Spleen (tissue), 7 donors: Measurements from ENCODE around the gene CEP152.

Source experiments
- POLR2A ChIP-seq, 3 donors: fragments of 450-650 bp; IDR thresholded peaks; one replicate each; pipeline ENCODE4 v1.5.1; 2017; ENCODE audit warnings: antibody characterized with exemption in 3 of 3, mild to moderate bottlenecking in 1 of 3
- POLR2AphosphoS5 ChIP-seq, 3 donors: sonication (generic); formaldehyde crosslinking; IDR thresholded peaks; one replicate each; pipeline ENCODE4 v1.5.1; 2017; ENCODE audit warnings: antibody characterized with exemption in 3 of 3
- TF ChIP-seq, protein P1 (sequence below), 11 experiments: fragments of 200-600 bp in 7 of 11; fragments of 450-650 bp in 4 of 11; sonication (generic) in 4 of 11; IDR thresholded peaks in 8 of 11; conservative IDR thresholded peaks in 3 of 11; 1 replicate in 7 of 11; 2 replicates in 4 of 11; pipeline versions ENCODE4 v1.4.0 to v1.8.0; 2016 to 2021; ENCODE audit warnings: antibody characterized with exemption in 11 of 11, inconsistent platforms in 4 of 11, mild to moderate bottlenecking in 1 of 11
- donor health status: DM: no; HTN: no; CAD: no; lungs with moderate emphysema.
- donor health status: DM: no; HTN: no; CAD: no.
- donor health status: DM: no; HTN: no; CAD: no.

DNA sequence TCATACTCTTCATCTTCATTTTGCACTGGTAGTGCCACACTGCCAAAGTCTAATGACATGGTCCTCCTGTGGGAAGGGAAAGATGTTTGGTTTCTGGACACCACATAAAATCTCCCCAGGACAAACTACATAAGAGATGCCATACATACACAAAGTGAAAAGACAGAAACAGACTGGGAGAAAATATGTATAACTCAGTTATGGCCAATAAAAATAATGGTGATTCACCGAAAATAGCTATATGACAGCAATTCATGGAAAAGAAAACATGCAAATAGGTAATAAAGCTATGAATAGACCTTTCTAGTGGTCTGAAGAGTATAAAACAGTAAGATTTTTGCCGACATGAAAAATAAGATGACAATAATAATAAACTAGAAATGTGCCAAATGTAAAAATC is 5.3 kb downstream of the CEP152 start:
- TF ChIP-seq, protein P1, sequence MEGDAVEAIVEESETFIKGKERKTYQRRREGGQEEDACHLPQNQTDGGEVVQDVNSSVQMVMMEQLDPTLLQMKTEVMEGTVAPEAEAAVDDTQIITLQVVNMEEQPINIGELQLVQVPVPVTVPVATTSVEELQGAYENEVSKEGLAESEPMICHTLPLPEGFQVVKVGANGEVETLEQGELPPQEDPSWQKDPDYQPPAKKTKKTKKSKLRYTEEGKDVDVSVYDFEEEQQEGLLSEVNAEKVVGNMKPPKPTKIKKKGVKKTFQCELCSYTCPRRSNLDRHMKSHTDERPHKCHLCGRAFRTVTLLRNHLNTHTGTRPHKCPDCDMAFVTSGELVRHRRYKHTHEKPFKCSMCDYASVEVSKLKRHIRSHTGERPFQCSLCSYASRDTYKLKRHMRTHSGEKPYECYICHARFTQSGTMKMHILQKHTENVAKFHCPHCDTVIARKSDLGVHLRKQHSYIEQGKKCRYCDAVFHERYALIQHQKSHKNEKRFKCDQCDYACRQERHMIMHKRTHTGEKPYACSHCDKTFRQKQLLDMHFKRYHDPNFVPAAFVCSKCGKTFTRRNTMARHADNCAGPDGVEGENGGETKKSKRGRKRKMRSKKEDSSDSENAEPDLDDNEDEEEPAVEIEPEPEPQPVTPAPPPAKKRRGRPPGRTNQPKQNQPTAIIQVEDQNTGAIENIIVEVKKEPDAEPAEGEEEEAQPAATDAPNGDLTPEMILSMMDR (IDR thresholded peaks at IDR 0.05 in 8 of 11, conservative IDR thresholded peaks at IDR 0.05 in 3 of 11), result no peak
- TF ChIP-seq POLR2A (IDR thresholded peaks at IDR 0.05) (no peak), POLR2AphosphoS5 (IDR thresholded peaks at IDR 0.05) (no peak)
